HG03175 (cell line): ENCODE measurements around the gene SLC10A3.

Experiments used
- ATAC-seq: cut with Tn5 transposase; IDR thresholded peaks from one replicate; pipeline ENCODE4 v1.9.1; 2021; ENCODE audit warnings: mild to moderate bottlenecking, moderate library complexity; ENCODE audit not compliant: unreplicated experiment

The SLC10A3 gene

GRCh38 chrX:154490414-154491083 lies at the start of gene SLC10A3:
Gene SLC10A3 (minus strand): TSS chrX:154490629. CDS start chrX:154488940, 1,689 bp downstream.
- ATAC-seq, result peak; percentile 83

- no peak for ATAC-seq
Observed at GRCh38 chrX:154539077-154539476, 48.6 kb upstream of the SLC10A3 start.

DNA sequence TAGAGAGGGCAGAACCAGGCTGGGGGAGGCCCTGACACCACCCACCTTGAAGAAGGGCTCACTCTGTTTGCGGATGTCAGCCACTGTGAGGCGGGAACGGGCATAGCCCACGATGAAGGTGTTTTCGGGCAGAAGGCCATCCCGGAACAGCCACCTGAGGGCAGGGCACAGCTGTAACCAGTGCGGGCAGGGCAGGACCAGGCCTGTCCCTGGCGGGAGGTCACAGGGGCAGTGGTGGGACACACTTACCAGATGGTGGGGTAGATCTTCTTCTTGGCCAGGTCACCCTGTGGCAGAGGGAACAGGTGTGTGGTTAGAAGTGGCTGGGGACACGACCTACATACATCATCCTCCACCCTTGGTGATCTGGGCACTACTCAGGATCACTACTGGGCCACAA lies 45.5 kb upstream of the SLC10A3 start:
- no peak for ATAC-seq

DNA sequence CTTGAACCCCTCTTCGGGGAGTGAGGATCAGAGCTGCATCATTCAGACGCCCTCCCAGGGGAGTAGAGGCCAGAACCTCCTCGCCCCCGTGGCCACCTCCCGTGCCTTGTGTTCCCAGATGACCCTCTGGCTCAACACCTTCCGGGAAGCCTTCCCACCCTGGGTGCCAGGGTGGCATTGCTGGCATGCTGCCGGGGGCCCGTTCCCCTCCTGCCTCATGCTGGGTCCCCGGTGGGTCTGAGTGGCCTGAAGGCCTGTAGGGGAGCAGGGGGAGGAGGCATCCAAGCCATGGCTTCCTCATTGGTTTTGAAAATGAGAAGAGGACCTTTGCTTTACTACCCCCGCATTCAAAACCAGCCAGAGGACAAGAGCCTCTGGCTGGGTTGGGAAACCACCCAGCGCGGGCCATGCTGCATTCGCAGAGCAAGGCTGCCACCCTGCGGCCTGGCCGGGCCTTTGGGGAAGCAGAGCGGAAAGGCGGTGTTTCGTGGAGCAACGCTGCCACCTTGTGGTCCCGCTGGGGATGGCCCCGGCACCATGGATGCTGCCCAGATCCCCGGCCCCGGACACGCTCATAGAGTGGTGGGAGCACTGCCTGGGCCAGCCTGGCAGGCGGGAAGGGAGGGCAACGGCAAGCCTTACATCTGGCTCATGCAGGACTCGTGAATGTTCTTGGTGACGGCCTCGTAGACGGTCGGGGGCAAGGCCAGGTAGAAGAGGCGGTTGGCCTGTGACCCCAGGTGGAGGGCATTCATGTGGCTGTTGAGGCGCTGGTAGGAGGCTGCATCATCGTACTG lies 44.3 kb upstream of the SLC10A3 start:
- peak; percentile 80 for ATAC-seq

- ATAC-seq, result no peak
Observed at GRCh38 chrX:154532690-154533089, 42.3 kb upstream of the SLC10A3 start.

GRCh38 chrX:154531626-154532025 lies 41.2 kb upstream of the SLC10A3 start:
- ATAC-seq, result no peak

GRCh38 chrX:154530286-154530685 lies 39.9 kb upstream of the SLC10A3 start:
- no peak for ATAC-seq

DNA sequence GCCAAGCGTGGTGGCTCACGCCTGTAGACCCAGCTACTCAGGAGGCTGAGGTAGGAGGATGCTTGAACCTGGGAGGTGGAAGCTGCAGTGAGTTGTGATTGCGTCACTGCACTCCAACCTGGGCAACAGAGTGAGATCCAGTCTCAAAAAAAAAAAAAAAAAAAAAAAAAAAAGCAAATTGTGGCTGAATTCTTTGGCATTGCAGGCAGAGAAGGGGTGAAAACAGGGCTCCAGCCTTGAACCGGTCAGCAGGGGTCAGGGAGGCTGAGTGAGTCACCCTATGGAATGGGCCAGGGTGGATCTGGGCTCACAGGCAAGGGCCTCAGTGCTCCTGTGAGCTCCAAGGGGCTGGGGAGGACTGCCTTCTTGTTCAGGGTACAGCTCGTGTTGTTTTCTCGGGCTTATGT lies 38.8 kb upstream of the SLC10A3 start:
- no peak for ATAC-seq

DNA sequence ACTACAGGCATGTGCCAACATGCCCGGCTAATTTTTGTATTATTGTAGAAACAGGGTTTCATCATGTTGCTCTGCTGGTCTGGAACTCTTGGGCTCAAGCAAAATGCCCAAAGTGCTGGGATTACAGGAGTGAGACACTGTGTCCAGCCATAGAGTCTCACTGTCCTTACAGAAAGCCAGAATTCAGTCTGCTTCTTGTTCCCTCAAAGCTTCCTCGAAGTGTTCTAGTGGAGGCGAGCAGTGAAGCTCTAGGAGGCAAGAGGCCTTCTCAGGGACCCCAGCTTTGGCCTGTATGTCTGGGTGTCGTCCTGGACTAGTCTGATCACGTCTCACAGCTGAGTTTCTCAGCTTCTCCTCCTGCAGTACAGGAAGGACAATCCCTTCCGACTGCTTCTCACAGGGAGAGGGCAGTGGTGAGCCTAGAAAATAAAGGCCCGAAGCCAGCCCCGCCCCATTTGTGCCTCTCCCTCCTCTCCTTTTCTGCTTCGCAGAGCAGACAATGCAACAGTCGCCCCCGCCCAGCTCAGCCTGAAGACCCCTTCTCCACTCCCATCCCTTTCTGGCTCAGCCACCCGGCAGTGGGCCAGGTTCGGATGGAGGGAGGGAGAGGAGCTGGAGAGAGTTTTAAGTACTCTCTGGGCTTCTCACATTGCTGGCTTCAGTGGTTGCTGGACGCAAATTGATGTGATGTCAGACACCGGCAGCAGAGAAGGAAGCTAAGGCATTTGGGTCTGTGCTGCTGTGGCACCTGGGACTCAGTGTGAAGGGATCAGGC lies 36.7 kb upstream of the SLC10A3 start:
- ATAC-seq, result peak; percentile 76

- no peak for ATAC-seq
Observed at GRCh38 chrX:154525606-154526490, 35.4 kb upstream of the SLC10A3 start.

- ATAC-seq, result no peak
Observed at GRCh38 chrX:154519389-154519788, 29.0 kb upstream of the SLC10A3 start.

- no peak for ATAC-seq
Observed at GRCh38 chrX:154517101-154517781, 26.8 kb upstream of the SLC10A3 start.

DNA sequence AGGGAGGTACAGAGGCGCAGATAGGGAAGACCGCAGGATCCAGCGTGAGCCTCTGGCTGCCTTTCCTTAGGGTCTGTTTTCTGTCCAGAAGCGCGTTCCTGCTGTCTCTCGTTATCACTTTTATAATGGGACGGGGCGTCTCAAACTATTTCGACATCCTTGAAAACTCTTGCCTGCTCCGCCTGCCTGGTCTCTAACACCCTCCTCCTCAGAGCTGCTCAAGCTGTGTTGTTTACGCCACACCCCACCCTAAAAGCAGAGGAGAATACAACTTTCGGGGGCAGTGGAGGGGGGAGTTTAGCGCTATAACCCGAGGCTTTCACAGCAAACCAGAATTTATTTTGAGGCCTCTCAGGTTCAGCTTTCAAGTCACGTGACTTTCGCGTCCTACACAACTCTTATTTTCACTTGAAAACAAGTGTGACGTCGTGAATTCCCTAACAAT lies 26.2 kb upstream of the SLC10A3 start:
- ATAC-seq, result no peak

GRCh38 chrX:154515966-154516655 lies 25.7 kb upstream of the SLC10A3 start, which contains the start of gene FAM3A:
Gene FAM3A (minus strand): TSS chrX:154516232. CDS start chrX:154515772, 460 bp downstream.
- peak; percentile 93 for ATAC-seq

DNA sequence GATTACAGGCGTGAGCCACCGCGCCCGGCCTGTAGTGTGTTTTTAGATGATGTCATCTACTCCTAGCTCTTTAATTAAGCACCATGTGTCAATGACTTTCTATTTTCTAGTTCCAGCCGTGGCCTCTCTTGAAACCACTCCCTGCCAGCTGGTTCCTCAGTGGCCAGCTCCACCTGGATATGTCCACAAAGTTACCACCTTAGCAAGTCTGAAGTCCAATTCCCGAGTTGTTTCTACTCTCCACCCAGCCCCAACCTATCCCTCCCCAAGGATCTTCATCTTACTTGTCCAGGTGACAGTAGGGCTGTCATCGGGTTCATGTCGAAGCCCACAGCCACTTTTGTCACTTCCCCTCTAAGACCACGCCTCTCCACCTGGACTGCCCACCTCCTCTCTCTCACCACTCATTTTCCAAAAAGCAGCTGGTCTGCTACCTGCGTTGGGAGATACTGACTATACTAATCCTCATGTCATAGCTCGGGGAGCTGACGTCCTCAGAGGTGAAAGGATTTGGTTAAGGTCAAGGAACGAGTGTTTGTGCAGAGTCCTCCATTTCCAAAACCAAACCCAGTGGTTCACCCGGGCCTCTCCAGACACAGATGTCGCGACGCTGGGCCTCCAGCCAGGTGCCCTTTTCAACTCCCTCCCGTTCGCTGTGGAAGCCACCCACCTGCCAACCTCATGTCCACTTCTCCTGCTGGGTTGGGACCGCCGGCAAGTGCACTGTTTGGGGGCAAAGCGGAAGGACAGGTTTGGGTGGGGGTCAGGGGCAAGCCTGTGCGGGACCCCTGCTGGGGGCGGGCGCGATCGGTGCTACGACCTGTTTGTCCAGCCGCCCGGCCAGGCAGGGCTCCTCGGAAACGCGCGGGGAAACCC lies 24.9 kb upstream of the SLC10A3 start:
- ATAC-seq, result peak; percentile 3

DNA sequence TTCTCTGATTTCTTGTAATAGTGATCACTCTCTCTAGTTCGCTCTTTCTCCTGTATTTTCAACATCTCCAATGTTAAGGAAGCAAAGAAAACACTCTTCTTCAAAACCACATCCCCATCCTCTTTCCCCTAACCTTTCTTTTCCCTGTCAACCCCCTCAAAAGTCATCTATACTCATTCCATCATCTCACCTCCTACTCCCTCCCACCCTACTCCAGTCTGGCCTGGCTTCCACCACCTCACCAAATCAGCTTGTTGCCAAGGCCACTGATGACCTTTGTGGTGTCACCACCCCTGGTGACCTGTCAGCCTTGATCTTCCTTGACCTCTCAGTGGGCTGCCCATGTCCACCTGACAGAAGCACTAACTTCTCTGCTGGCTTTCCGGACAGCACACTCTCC lies 23.3 kb upstream of the SLC10A3 start:
- no peak for ATAC-seq

DNA sequence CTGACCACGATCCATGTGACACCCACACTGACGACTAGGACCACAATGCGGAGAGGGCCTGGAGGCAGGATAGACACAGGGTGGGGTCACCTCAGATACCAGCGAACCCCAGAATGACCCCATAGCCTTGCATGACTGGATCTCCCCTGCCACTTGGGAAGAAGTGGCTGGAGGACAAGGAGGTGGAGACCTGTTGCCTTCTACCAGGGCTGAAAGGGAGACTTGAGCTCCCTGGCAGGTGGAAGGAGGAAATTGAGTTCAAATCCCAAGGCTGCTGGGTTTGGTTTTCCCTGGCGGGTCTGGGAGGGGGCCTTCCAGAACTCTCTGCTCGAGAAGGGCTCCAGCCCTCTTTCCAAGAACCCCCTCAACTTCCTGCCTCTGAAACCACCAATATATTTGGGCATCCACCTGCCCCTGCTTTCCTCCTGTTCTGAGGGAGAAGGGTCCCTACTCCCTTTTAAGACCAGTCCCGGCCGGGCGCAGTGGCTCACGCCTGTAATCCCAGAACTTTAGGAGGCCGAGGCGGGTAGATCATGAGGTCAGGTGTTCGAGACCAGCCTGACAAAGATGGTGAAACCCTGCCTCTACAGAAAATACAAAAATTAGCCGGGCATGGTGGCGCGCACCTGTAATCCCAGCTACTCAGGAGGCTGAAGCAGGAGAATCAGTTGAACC lies 22.6 kb upstream of the SLC10A3 start:
- ATAC-seq, result no peak

GRCh38 chrX:154511761-154512160 lies 21.3 kb upstream of the SLC10A3 start:
- ATAC-seq, result no peak
